Liver (tissue), 9 donors: Measurements from ENCODE around the gene SCAF1. TPM values are rescaled to one million over a fixed set of nuclear protein-coding genes. Genes with fewer than 3 reads are reported as not detected.
A peak's percentile ranks its signal among the peaks of the same experiment; 100 is the strongest.

Experiments
- DNase-seq: peaks from one replicate; pipeline ENCODE4 v3.0.0-alpha.2; 2017; ENCODE audit warnings: low spot score
- H3K27ac ChIP-seq, 2 donors: one replicate each; pipeline ENCODE4 v1.7.0; 2013; ENCODE audit warnings: inconsistent platforms in 2 of 2, low read length in 2 of 2, control low read depth in 1 of 2, low read depth in 1 of 2, mild to moderate bottlenecking in 1 of 2
- H3K27me3 ChIP-seq, 4 donors: one replicate each; pipeline versions ENCODE4 v1.6.1 to v1.7.0; 2013; ENCODE audit warnings: low read length in 3 of 4, inconsistent platforms in 1 of 4, mild to moderate bottlenecking in 1 of 4, moderate library complexity in 1 of 4; ENCODE audit not compliant: control insufficient read depth in 4 of 4, insufficient read depth in 4 of 4
- H3K36me3 ChIP-seq, 4 donors: one replicate each; pipeline versions ENCODE4 v1.6.1 to v1.7.0; 2013; ENCODE audit warnings: low read length in 3 of 4, mild to moderate bottlenecking in 3 of 4, low read depth in 1 of 4, moderate library complexity in 1 of 4; ENCODE audit not compliant: control insufficient read depth in 4 of 4, insufficient read depth in 3 of 4
- H3K4me1 ChIP-seq, 4 donors: one replicate each; pipeline versions ENCODE4 v1.6.1 to v1.7.0; 2013; ENCODE audit warnings: low read length in 3 of 4, mild to moderate bottlenecking in 3 of 4, moderate library complexity in 1 of 4; ENCODE audit not compliant: control insufficient read depth in 4 of 4, insufficient read depth in 4 of 4
- H3K4me3 ChIP-seq, 3 donors: one replicate each; pipeline versions ENCODE4 v1.6.1 to v1.7.0; 2013; ENCODE audit warnings: low read length in 3 of 3, control low read depth in 1 of 3, low read depth in 1 of 3, mild to moderate bottlenecking in 1 of 3
- H3K9ac ChIP-seq, 2 donors: one replicate each; pipeline ENCODE4 v1.7.0; 2013; ENCODE audit warnings: low read length in 2 of 2, mild to moderate bottlenecking in 2 of 2, moderate library complexity in 2 of 2, control low read depth in 1 of 2, low read depth in 1 of 2
- H3K9me3 ChIP-seq, 4 donors: one replicate each; pipeline versions ENCODE4 v1.6.1 to v1.7.0; 2013; ENCODE audit warnings: low read length in 3 of 4; ENCODE audit not compliant: control insufficient read depth in 4 of 4
- FOXA2 ChIP-seq: IDR thresholded peaks from 2 replicates; pipeline ENCODE4 v1.6.1; 2016; ENCODE audit warnings: antibody characterized with exemption
- GABPA ChIP-seq, 2 donors: IDR thresholded peaks in 1 of 2; conservative IDR thresholded peaks in 1 of 2; 2 replicates each; pipeline ENCODE4 v1.6.1; 2016; ENCODE audit warnings: antibody characterized with exemption in 2 of 2, mild to moderate bottlenecking in 1 of 2, moderate library complexity in 1 of 2
- HNF4A ChIP-seq, 2 donors: conservative IDR thresholded peaks; 2 replicates each; pipeline ENCODE4 v1.6.1; 2016; ENCODE audit warnings: antibody characterized with exemption in 2 of 2, mild to moderate bottlenecking in 2 of 2
- RAD21 ChIP-seq, 2 donors: IDR thresholded peaks; 2 replicates each; pipeline ENCODE4 v1.6.1; 2016; ENCODE audit warnings: antibody characterized with exemption in 2 of 2, mild to moderate bottlenecking in 2 of 2
- RXRA ChIP-seq, 2 donors: IDR thresholded peaks; 2 replicates each; pipeline ENCODE4 v1.6.1; 2017 to 2018; ENCODE audit warnings: antibody characterized with exemption in 2 of 2, mild to moderate bottlenecking in 1 of 2
- SP1 ChIP-seq: IDR thresholded peaks from 2 replicates; pipeline ENCODE4 v1.6.1; 2018; ENCODE audit warnings: antibody characterized with exemption, mild to moderate bottlenecking
- TAF1 ChIP-seq: conservative IDR thresholded peaks from 2 replicates; pipeline ENCODE4 v1.6.1; 2016; ENCODE audit warnings: antibody characterized with exemption, mild to moderate bottlenecking
- YY1 ChIP-seq: IDR thresholded peaks from 2 replicates; pipeline ENCODE4 v1.6.1; 2016; ENCODE audit warnings: antibody characterized with exemption, mild to moderate bottlenecking
- WGBS: extraction: QIAGEN DNeasy Blood & Tissue Kit; methylation state at CpG from one replicate; pipeline ENCODE4 v1.1.7; 2013; 5-methylcytosine and 5-hydroxymethylcytosine counted together
- polyA plus RNA-seq, 2 donors: library from polyadenylated mRNA; stranded (reverse) in 1 of 2; unstranded in 1 of 2; fragments of 200-250 nt in 1 of 2; fragments of >200 nt in 1 of 2; fragmentation: Nextera tagmentation in 1 of 2; extraction: Ambion mirVana in 1 of 2; gene quantifications; one replicate each; pipeline versions ENCODE4 v1.2.1 to v1.2.3, GENCODE V29; 2013 to 2015
- total RNA-seq, 2 donors: library from RNA; depleted of rRNA; stranded (reverse); fragments of >200 nt; gene quantifications; one replicate each; pipeline ENCODE4 v1.2.3, GENCODE V29; 2014
- TF ChIP-seq, protein P1 (sequence below): IDR thresholded peaks from 2 replicates; pipeline ENCODE4 v1.6.1; 2016; ENCODE audit warnings: antibody characterized with exemption, mild to moderate bottlenecking
- TF ChIP-seq, protein P2 (sequence below): fragments of 150-350 bp; IDR thresholded peaks from 2 replicates; pipeline ENCODE4 v1.5.1; 2017; ENCODE audit warnings: improper control_type of control experiment, low read depth, low read length; ENCODE audit not compliant: missing input control
- TF ChIP-seq, protein P3 (sequence below): IDR thresholded peaks from 2 replicates; pipeline ENCODE4 v1.6.1; 2016; ENCODE audit warnings: antibody characterized with exemption
- TF ChIP-seq, protein P4 (sequence below): IDR thresholded peaks from 2 replicates; pipeline ENCODE4 v1.6.1; 2016; ENCODE audit warnings: antibody characterized with exemption
- donor health status: healthy.
- donor health status: healthy.
- donor health status: healthy.
- donor health status: healthy.
- donor health status: healthy.

SCAF1 gene
- total and polyA plus RNA-seq, 4 donors = 4.6 to 17.6 (median 9.9) TPM

DNA sequence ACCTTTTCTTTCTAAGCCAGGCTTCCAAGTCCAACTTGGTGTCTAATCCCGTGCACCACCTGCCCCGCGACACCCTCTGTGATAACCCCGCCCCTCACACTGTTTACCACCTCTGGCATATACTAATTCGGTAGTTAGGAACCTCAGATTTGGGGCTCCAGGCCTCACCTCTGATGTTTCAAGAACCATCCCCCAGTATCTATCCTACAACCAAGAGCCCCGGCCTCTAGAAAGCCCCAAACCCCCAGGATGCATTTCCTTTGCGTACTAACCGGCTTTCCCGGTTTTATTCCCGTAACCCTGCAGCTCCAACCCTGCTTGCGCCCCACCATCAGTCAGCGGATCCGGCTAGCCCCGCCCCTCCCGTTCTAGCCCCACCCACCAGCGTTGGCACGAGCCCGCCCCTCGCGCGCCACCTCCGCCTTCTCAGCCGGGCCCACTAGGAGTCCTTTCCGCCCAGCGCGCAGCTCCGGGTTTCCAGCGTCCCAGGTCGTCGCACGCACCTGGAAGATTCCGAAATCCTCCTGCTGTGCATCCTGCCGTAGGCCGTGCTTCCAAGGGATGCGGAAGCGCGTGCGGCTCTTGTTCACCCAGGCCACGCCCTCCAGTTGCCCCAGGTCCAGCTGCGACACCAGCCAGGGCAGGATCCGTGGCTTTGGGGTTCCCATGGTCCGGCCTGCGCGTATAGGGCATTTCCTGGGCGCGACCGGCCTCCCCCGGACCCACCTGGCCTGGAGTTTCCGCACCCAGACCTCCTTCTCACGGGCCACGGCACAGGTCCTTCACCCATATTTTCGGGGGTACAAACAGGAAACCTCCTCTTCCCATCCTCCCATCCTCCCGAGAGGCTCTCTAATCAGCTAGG lies 22.4 kb downstream of the SCAF1 start:
- peaks cover 7 to 35% (median 27%) of the 10 kb centered on the region in 4 donors for H3K4me1 ChIP-seq
- H3K27ac ChIP-seq = peak overlapping the region; percentile 88 to 91
- peak; percentile 98 for DNase-seq
- H3K27me3 ChIP-seq = no peaks in the 10 kb centered on the region
- TF ChIP-seq YY1 = peak; percentile 53
- TF ChIP-seq RAD21 (IDR thresholded peaks at IDR 0.05) = no peak
- TF ChIP-seq, protein P1, sequence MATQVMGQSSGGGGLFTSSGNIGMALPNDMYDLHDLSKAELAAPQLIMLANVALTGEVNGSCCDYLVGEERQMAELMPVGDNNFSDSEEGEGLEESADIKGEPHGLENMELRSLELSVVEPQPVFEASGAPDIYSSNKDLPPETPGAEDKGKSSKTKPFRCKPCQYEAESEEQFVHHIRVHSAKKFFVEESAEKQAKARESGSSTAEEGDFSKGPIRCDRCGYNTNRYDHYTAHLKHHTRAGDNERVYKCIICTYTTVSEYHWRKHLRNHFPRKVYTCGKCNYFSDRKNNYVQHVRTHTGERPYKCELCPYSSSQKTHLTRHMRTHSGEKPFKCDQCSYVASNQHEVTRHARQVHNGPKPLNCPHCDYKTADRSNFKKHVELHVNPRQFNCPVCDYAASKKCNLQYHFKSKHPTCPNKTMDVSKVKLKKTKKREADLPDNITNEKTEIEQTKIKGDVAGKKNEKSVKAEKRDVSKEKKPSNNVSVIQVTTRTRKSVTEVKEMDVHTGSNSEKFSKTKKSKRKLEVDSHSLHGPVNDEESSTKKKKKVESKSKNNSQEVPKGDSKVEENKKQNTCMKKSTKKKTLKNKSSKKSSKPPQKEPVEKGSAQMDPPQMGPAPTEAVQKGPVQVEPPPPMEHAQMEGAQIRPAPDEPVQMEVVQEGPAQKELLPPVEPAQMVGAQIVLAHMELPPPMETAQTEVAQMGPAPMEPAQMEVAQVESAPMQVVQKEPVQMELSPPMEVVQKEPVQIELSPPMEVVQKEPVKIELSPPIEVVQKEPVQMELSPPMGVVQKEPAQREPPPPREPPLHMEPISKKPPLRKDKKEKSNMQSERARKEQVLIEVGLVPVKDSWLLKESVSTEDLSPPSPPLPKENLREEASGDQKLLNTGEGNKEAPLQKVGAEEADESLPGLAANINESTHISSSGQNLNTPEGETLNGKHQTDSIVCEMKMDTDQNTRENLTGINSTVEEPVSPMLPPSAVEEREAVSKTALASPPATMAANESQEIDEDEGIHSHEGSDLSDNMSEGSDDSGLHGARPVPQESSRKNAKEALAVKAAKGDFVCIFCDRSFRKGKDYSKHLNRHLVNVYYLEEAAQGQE = no peak
- TF ChIP-seq, protein P2, sequence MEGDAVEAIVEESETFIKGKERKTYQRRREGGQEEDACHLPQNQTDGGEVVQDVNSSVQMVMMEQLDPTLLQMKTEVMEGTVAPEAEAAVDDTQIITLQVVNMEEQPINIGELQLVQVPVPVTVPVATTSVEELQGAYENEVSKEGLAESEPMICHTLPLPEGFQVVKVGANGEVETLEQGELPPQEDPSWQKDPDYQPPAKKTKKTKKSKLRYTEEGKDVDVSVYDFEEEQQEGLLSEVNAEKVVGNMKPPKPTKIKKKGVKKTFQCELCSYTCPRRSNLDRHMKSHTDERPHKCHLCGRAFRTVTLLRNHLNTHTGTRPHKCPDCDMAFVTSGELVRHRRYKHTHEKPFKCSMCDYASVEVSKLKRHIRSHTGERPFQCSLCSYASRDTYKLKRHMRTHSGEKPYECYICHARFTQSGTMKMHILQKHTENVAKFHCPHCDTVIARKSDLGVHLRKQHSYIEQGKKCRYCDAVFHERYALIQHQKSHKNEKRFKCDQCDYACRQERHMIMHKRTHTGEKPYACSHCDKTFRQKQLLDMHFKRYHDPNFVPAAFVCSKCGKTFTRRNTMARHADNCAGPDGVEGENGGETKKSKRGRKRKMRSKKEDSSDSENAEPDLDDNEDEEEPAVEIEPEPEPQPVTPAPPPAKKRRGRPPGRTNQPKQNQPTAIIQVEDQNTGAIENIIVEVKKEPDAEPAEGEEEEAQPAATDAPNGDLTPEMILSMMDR = peak; percentile 29
- TF ChIP-seq, protein P3, sequence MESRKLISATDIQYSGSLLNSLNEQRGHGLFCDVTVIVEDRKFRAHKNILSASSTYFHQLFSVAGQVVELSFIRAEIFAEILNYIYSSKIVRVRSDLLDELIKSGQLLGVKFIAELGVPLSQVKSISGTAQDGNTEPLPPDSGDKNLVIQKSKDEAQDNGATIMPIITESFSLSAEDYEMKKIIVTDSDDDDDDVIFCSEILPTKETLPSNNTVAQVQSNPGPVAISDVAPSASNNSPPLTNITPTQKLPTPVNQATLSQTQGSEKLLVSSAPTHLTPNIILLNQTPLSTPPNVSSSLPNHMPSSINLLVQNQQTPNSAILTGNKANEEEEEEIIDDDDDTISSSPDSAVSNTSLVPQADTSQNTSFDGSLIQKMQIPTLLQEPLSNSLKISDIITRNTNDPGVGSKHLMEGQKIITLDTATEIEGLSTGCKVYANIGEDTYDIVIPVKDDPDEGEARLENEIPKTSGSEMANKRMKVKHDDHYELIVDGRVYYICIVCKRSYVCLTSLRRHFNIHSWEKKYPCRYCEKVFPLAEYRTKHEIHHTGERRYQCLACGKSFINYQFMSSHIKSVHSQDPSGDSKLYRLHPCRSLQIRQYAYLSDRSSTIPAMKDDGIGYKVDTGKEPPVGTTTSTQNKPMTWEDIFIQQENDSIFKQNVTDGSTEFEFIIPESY = no peak
- peak in 1 of 2 donors; percentile 48 for TF ChIP-seq GABPA (IDR thresholded peaks at IDR 0.05 in 1 of 2, conservative IDR thresholded peaks at IDR 0.05 in 1 of 2)
- TF ChIP-seq SP1 = peak; percentile 34
- TF ChIP-seq FOXA2 = no peak
- WGBS = under 1% methylated on average over 53 of the region's 53 CpGs
- H3K9ac ChIP-seq = peak overlapping the region; percentile 84 to 86
- peak overlapping the region; percentile 66 to 91 (median 91) for H3K4me3 ChIP-seq
- H3K9me3 ChIP-seq = no peaks in the 10 kb centered on the region
- peaks cover 8 to 27% (median 8%) of the 10 kb centered on the region in 4 donors for H3K36me3 ChIP-seq

DNA sequence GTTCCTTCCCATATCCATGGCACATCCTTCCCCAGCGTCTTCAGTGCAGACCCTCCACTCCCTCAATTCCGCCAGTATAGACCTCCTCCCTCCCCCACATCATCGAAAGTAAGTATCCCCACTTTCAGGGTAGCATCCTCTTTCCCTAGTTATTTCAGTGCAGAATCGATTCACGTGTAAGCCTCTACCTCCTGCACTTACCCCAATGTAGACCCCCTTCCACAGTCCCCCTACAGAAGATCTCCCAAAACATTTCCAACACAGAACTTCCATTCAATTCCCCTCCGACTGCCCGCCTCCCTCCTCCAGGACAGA lies 23.0 kb downstream of the SCAF1 start:
- DNase-seq = no peak
- no peak for TF ChIP-seq TAF1
- no peak for TF ChIP-seq HNF4A (conservative IDR thresholded peaks at IDR 0.05)
- no peak for TF ChIP-seq GABPA (IDR thresholded peaks at IDR 0.05 in 1 of 2, conservative IDR thresholded peaks at IDR 0.05 in 1 of 2)
- no peak for TF ChIP-seq RXRA (IDR thresholded peaks at IDR 0.05)
- no peak for TF ChIP-seq RAD21 (IDR thresholded peaks at IDR 0.05)
- TF ChIP-seq, protein P2 = no peak
- TF ChIP-seq, protein P4, sequence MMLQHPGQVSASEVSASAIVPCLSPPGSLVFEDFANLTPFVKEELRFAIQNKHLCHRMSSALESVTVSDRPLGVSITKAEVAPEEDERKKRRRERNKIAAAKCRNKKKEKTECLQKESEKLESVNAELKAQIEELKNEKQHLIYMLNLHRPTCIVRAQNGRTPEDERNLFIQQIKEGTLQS = no peak
- TF ChIP-seq SP1 = no peak
- Histone ChIP-seq H3K9me3 (no peaks in the 10 kb centered on the region), H3K4me1 (peaks cover 7 to 35% (median 27%) of the 10 kb centered on the region in 4 donors), H3K27me3 (no peaks in the 10 kb centered on the region), H3K27ac (peak overlapping the region; percentile 88 to 91), H3K9ac (peak overlapping the region; percentile 84 to 86), H3K36me3 (peaks cover 5 to 24% (median 8%) of the 10 kb centered on the region in 4 donors), H3K4me3 (peak overlapping the region; percentile 66 to 91 (median 91))
- WGBS = 0% methylated on average over 7 of the region's 7 CpGs
